Measurements from ENCODE around the gene PADI2. TPM values are rescaled to one million over a fixed set of nuclear protein-coding genes. Genes with fewer than 3 reads are reported as not detected.

Gene PADI2
- polyA plus RNA-seq, 1 donor (not counting 4 experiments of a cell fraction or from before 2014, with no cell fraction given), result 0.13 TPM

DNA sequence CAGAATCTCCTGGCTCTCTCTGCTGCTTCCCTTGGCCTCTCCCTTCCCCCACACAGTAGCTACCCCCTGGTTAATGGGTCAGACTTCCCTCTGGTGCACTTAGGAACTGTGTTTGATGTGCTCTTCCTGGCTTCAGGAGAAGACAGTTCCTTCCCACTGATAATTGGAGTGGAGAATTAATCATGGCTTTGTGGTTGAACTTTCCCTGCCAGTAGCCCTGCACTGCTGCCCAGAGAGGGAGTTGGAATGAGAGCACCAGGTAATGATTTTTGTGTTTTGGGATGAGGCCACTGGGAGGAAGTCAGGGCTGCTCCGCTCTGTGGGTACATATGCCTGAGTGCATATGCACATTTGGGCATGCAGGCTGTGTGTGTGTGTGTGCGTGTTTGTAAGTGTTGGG, 39.7 kb upstream of the PADI2 start:
- no peak overlapping the region for H3K4me3 ChIP-seq (ENCODE audit: control insufficient read depth in 2 of 3, extremely low read depth in 1 of 3, insufficient read depth in 2 of 3, low read depth in 1 of 3, low read length in 3 of 3)
- H3K9me1 ChIP-seq (ENCODE audit: control insufficient read depth, extremely low read depth, insufficient read depth, low read length), result no peaks in the 10 kb centered on the region
- H4K20me1 ChIP-seq (ENCODE audit: control insufficient read depth, extremely low read depth, insufficient read depth, low read length), result no peaks in the 10 kb centered on the region
- H3K9me3 ChIP-seq (ENCODE audit: control insufficient read depth, low read depth, low read length), result peaks cover 10% of the 10 kb centered on the region
- DNase-seq (ENCODE audit: low read depth, low spot score), result no peak
- H2AFZ ChIP-seq (ENCODE audit: control insufficient read depth, low read length), result no peak overlapping the region
- no peak for TF ChIP-seq EZH2 (IDR thresholded peaks at IDR 0.05; ENCODE audit: low read length)
- TF ChIP-seq, protein P1, sequence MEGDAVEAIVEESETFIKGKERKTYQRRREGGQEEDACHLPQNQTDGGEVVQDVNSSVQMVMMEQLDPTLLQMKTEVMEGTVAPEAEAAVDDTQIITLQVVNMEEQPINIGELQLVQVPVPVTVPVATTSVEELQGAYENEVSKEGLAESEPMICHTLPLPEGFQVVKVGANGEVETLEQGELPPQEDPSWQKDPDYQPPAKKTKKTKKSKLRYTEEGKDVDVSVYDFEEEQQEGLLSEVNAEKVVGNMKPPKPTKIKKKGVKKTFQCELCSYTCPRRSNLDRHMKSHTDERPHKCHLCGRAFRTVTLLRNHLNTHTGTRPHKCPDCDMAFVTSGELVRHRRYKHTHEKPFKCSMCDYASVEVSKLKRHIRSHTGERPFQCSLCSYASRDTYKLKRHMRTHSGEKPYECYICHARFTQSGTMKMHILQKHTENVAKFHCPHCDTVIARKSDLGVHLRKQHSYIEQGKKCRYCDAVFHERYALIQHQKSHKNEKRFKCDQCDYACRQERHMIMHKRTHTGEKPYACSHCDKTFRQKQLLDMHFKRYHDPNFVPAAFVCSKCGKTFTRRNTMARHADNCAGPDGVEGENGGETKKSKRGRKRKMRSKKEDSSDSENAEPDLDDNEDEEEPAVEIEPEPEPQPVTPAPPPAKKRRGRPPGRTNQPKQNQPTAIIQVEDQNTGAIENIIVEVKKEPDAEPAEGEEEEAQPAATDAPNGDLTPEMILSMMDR (optimal IDR thresholded peaks at IDR 0.05 in 1 of 3, IDR thresholded peaks at IDR 0.05 in 1 of 3, conservative IDR thresholded peaks at IDR 0.05 in 1 of 3; ENCODE audit: extremely low read depth in 1 of 3, insufficient read depth in 2 of 3, low read length in 3 of 3), result no peak
- H3K27ac ChIP-seq (ENCODE audit: control insufficient read depth, insufficient read depth, low read length), result no peak overlapping the region
- no peaks in the 10 kb centered on the region for H3K4me1 ChIP-seq (ENCODE audit: control insufficient read depth, extremely low read depth, insufficient read depth, low read length)
- no peaks in the 10 kb centered on the region for H3K36me3 ChIP-seq (ENCODE audit: control insufficient read depth in 2 of 2, extremely low read depth in 1 of 2, insufficient read depth in 2 of 2, low read length in 2 of 2)
- H3K27me3 ChIP-seq (ENCODE audit: control insufficient read depth, extremely low read depth, insufficient read depth, low read length), result no peaks in the 10 kb centered on the region
- H3K79me2 ChIP-seq (ENCODE audit: control insufficient read depth, insufficient read depth, low read length), result no peaks in the 10 kb centered on the region
- H3K9ac ChIP-seq (ENCODE audit: control insufficient read depth, extremely low read depth, insufficient read depth, low read length), result no peak overlapping the region
- H3K4me2 ChIP-seq (ENCODE audit: control insufficient read depth, extremely low read depth, insufficient read depth, low read depth, low read length), result no peak overlapping the region
- FAIRE-seq, result no peak
- dilution Hi-C loops (cut with MboI; ENCODE audit: extremely low pct_ligation_motif_present, low sequenced_read_pairs), result no loop called here

DNA sequence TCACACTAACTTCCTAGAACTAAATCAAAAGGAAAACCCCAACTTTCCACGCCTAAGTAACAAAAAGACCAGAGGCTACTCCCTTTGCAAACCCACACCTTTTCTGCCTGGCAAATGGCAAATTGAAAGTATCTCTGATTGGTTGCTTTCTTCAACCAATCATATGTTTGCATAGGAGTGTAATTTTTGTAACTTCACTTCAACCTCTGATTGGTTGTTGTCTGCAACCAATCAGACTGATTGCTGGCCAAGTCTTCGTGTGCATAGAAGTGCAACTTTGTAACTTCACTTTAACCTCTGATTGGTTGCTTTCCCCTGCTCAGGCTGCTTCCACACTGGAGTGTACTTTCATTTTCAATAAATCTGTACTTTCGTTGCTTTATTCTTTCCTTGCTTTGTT, 36.9 kb upstream of the PADI2 start:
- H3K4me1 ChIP-seq (ENCODE audit: control insufficient read depth, extremely low read depth, insufficient read depth, low read length), result no peaks in the 10 kb centered on the region
- H3K27ac ChIP-seq (ENCODE audit: control insufficient read depth, insufficient read depth, low read length), result no peak overlapping the region
- H3K4me2 ChIP-seq (ENCODE audit: control insufficient read depth, extremely low read depth, insufficient read depth, low read depth, low read length), result no peak overlapping the region
- no peaks in the 10 kb centered on the region for H3K27me3 ChIP-seq (ENCODE audit: control insufficient read depth, extremely low read depth, insufficient read depth, low read length)
- no peaks in the 10 kb centered on the region for H3K79me2 ChIP-seq (ENCODE audit: control insufficient read depth, insufficient read depth, low read length)
- H3K4me3 ChIP-seq (ENCODE audit: control insufficient read depth in 2 of 3, extremely low read depth in 1 of 3, insufficient read depth in 2 of 3, low read depth in 1 of 3, low read length in 3 of 3), result no peak overlapping the region
- dilution Hi-C loops (cut with MboI; ENCODE audit: extremely low pct_ligation_motif_present, low sequenced_read_pairs), result no loop called here
- no peak overlapping the region for H2AFZ ChIP-seq (ENCODE audit: control insufficient read depth, low read length)
- peaks cover 12% of the 10 kb centered on the region for H3K9me3 ChIP-seq (ENCODE audit: control insufficient read depth, low read depth, low read length)
- H4K20me1 ChIP-seq (ENCODE audit: control insufficient read depth, extremely low read depth, insufficient read depth, low read length), result no peaks in the 10 kb centered on the region
- DNase-seq (ENCODE audit: low read depth, low spot score), result no peak
- TF ChIP-seq, protein P1 (optimal IDR thresholded peaks at IDR 0.05 in 1 of 3, IDR thresholded peaks at IDR 0.05 in 1 of 3, conservative IDR thresholded peaks at IDR 0.05 in 1 of 3; ENCODE audit: extremely low read depth in 1 of 3, insufficient read depth in 2 of 3, low read length in 3 of 3), result no peak
- TF ChIP-seq EZH2 (IDR thresholded peaks at IDR 0.05; ENCODE audit: low read length), result no peak
- no peak overlapping the region for H3K9ac ChIP-seq (ENCODE audit: control insufficient read depth, extremely low read depth, insufficient read depth, low read length)
- FAIRE-seq, result no peak
- no peaks in the 10 kb centered on the region for H3K36me3 ChIP-seq (ENCODE audit: control insufficient read depth in 2 of 2, extremely low read depth in 1 of 2, insufficient read depth in 2 of 2, low read length in 2 of 2)
- H3K9me1 ChIP-seq (ENCODE audit: control insufficient read depth, extremely low read depth, insufficient read depth, low read length), result no peaks in the 10 kb centered on the region
